Esophagus muscularis mucosa (tissue), 4 donors: Measurements from ENCODE around the gene TMEM114.

Experiments
- CTCF ChIP-seq, 3 experiments: fragments of 200-600 bp in 2 of 3; fragments of 450-650 bp in 1 of 3; sonication (generic) in 2 of 3; IDR thresholded peaks; one replicate each; pipeline ENCODE4 v1.5.1; 2017 to 2019; ENCODE audit warnings: antibody characterized with exemption in 3 of 3, mild to moderate bottlenecking in 2 of 3, moderate library complexity in 1 of 3
- EP300 ChIP-seq: sonication (generic); formaldehyde crosslinking; IDR thresholded peaks from one replicate; pipeline ENCODE4 v1.6.1; 2017; ENCODE audit warnings: antibody characterized with exemption
- POLR2A ChIP-seq: fragments of 450-650 bp; IDR thresholded peaks from one replicate; pipeline ENCODE4 v1.6.1; 2017; ENCODE audit warnings: antibody characterized with exemption, moderate library complexity, mild to moderate bottlenecking, low read depth
- POLR2AphosphoS5 ChIP-seq, 2 donors: sonication (generic); formaldehyde crosslinking; IDR thresholded peaks; one replicate each; pipeline ENCODE4 v1.6.1; 2017; ENCODE audit warnings: antibody characterized with exemption in 2 of 2

- no peak for TF ChIP-seq CTCF (IDR thresholded peaks at IDR 0.05)
- TF ChIP-seq POLR2A: no peak
- TF ChIP-seq EP300: no peak
- no peak for TF ChIP-seq POLR2AphosphoS5 (IDR thresholded peaks at IDR 0.05)
Measured at GRCh38 chr16:8548166-8548565, 42.1 kb downstream of the TMEM114 start.
